ENCODE measurements around the gene PIK3R6.

The PIK3R6 gene

GRCh38 chr17:8870406-8871040 is 3.0 kb upstream of the PIK3R6 start:
- H3K36me3 ChIP-seq (ENCODE audit: control insufficient read depth, insufficient read depth, low read length): no peaks in the 10 kb centered on the region; the same call in none of the 2 replicates
- TF ChIP-seq CTCF (IDR thresholded peaks at IDR 0.05; ENCODE audit: insufficient read depth, low read length, poor library complexity, severe bottlenecking): no peak
- no peak for DNase-seq (ENCODE audit: extremely low read depth, insufficient read length)
- H3K27me3 ChIP-seq (replicated peaks; ENCODE audit: control insufficient read depth, insufficient read depth, low read length): no peaks in the 10 kb centered on the region
- H3K4me3 ChIP-seq (replicated peaks; ENCODE audit: low read depth, low read length): no peak overlapping the region

- TF ChIP-seq CTCF (IDR thresholded peaks at IDR 0.05; ENCODE audit: insufficient read depth, low read length, poor library complexity, severe bottlenecking): no peak
- no peak overlapping the region for H3K4me3 ChIP-seq (replicated peaks; ENCODE audit: low read depth, low read length)
- H3K27me3 ChIP-seq (replicated peaks; ENCODE audit: control insufficient read depth, insufficient read depth, low read length): no peaks in the 10 kb centered on the region
- H3K36me3 ChIP-seq (ENCODE audit: control insufficient read depth, insufficient read depth, low read length): peaks cover 3% of the 10 kb centered on the region
- no peak for DNase-seq (ENCODE audit: extremely low read depth, insufficient read length)
Observed at GRCh38 chr17:8869114-8869815, 1.8 kb upstream of the PIK3R6 start.

- no peak for TF ChIP-seq CTCF (IDR thresholded peaks at IDR 0.05; ENCODE audit: insufficient read depth, low read length, poor library complexity, severe bottlenecking)
- peak overlapping the region; percentile 12 for H3K4me3 ChIP-seq (replicated peaks; ENCODE audit: low read depth, low read length)
- peaks cover 5% of the 10 kb centered on the region for H3K36me3 ChIP-seq (ENCODE audit: control insufficient read depth, insufficient read depth, low read length)
- no peak for DNase-seq (ENCODE audit: extremely low read depth, insufficient read length)
- H3K27me3 ChIP-seq (replicated peaks; ENCODE audit: control insufficient read depth, insufficient read depth, low read length): no peaks in the 10 kb centered on the region
Observed at GRCh38 chr17:8868529-8868951, 1.1 kb upstream of the PIK3R6 start.

- DNase-seq (ENCODE audit: extremely low read depth, insufficient read length): no peak
- H3K27me3 ChIP-seq (replicated peaks; ENCODE audit: control insufficient read depth, insufficient read depth, low read length): no peaks in the 10 kb centered on the region
- peaks cover 5% of the 10 kb centered on the region for H3K36me3 ChIP-seq (ENCODE audit: control insufficient read depth, insufficient read depth, low read length)
- TF ChIP-seq CTCF (IDR thresholded peaks at IDR 0.05; ENCODE audit: insufficient read depth, low read length, poor library complexity, severe bottlenecking): no peak
- H3K4me3 ChIP-seq (replicated peaks; ENCODE audit: low read depth, low read length): peak overlapping the region; percentile 66
Observed at GRCh38 chr17:8868092-8868491, 618 bp upstream of the PIK3R6 start.

- Histone ChIP-seq H3K27me3 (replicated peaks; ENCODE audit: control insufficient read depth, insufficient read depth, low read length) (no peaks in the 10 kb centered on the region), H3K4me3 (replicated peaks; ENCODE audit: low read depth, low read length) (peak overlapping the region; percentile 66), H3K36me3 (ENCODE audit: control insufficient read depth, insufficient read depth, low read length) (peaks cover 10% of the 10 kb centered on the region)
- no peak for TF ChIP-seq CTCF (IDR thresholded peaks at IDR 0.05; ENCODE audit: insufficient read depth, low read length, poor library complexity, severe bottlenecking)
- DNase-seq (ENCODE audit: extremely low read depth, insufficient read length): no peak
Observed at GRCh38 chr17:8865811-8866210, 1.7 kb downstream of the PIK3R6 start.
